ENCODE data around the gene ERFL.

Gene ERFL

DNA sequence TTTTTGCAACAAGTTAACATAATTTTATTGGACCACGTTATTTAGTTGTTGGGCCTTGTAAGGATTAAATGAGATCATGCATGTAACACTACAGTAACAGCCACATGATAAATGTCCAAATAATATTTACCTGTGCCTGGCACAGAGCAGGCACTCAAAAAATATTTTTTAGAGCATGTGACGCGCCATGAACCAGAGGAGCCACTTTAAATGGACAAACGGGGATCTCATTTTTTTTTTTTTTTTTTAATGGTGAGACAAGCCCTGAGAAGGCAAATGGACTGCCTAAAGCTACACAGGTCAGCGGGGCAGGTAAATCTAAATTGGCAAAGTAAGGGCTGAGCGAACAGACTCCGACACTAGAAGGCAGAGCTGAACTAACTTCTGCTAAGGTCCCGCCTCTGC lies 69.0 kb downstream of the ERFL start:
- no peak for DNase-seq (ENCODE audit: low read depth)

Data from CMK (cell line).